22Rv1 (cell line): ENCODE results near the gene SSC4D.

Experiments
- H3K27ac ChIP-seq: fragments of 450-650 bp; 2 replicates; pipeline ENCODE4 v1.5.1; 2017
- CTCF ChIP-seq: fragments of 450-650 bp; IDR thresholded peaks from 2 replicates; pipeline ENCODE4 v1.5.1; 2017; ENCODE audit warnings: mild to moderate bottlenecking
- ZFX ChIP-seq: fragments of 450-650 bp; IDR thresholded peaks from 2 replicates; pipeline ENCODE4 v1.6.1; 2017; ENCODE audit warnings: antibody characterized with exemption, borderline replicate concordance

Gene SSC4D

GRCh38 chr7:76340617-76341131, 68.8 kb downstream of the SSC4D start:
- TF ChIP-seq CTCF (no peak), ZFX (no peak)
- peak overlapping the region; percentile 23 for H3K27ac ChIP-seq
